ENCODE results near the gene CHRNB1.
"Not testable (repeated sequence)": the region's sequence is repeated elsewhere in the genome, so short reads cannot be mapped to it uniquely, and the experiment has no call there.

The CHRNB1 gene

DNA sequence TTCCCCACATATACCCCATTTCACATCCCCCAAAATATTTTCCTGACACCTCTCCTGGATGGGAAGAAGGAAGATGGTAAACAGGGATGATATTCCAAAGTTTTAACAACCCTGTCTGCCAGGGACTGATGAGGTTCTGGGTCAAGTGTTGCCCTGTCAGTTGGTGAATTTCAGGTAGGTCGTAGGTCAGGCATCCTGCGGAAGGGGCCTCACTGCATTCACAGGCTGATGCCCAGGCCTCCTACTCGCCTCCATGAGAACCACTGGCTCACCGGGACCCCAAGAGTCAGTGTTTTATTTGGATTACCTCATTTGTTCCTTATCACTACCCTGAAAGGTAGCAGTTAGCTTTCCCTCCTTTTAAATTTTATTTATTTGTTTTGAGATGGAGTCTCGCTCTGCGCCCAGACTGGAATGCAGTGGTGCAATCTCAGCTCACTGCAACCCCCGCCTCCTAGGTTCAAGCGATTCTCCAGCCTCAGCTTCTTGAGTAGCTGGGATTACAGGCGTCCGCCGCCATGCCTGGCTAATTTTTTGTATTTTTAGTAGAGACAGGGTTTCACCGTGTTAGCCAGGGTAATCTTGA is 24.0 kb downstream of the CHRNB1 start:
- TF ChIP-seq, protein P1, sequence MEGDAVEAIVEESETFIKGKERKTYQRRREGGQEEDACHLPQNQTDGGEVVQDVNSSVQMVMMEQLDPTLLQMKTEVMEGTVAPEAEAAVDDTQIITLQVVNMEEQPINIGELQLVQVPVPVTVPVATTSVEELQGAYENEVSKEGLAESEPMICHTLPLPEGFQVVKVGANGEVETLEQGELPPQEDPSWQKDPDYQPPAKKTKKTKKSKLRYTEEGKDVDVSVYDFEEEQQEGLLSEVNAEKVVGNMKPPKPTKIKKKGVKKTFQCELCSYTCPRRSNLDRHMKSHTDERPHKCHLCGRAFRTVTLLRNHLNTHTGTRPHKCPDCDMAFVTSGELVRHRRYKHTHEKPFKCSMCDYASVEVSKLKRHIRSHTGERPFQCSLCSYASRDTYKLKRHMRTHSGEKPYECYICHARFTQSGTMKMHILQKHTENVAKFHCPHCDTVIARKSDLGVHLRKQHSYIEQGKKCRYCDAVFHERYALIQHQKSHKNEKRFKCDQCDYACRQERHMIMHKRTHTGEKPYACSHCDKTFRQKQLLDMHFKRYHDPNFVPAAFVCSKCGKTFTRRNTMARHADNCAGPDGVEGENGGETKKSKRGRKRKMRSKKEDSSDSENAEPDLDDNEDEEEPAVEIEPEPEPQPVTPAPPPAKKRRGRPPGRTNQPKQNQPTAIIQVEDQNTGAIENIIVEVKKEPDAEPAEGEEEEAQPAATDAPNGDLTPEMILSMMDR (conservative IDR thresholded peaks at IDR 0.05; ENCODE audit: low read depth, low read length): no peak
- no peak overlapping the region for H3K4me3 ChIP-seq (ENCODE audit: low read length)
- no peak for DNase-seq (ENCODE audit: low read depth)

DNA sequence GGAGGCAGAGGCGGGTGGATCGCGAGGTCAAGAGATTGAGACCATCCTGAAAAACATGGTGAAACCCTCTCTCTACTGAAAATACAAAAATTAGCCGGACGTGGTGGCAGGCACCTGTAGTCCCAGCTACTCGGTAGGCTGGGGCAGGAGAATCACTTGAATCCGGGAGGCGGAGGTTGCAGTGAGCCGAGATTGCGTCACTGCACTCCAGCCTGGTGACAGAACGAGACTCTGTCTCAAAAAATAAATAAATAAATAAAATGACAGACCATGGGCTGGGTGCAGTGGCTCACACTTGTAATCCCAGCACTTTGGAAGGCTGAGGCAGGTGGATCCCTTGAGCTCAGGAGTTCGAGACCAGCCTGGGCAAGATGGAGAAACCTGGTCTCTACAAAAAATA is 25.0 kb downstream of the CHRNB1 start:
- DNase-seq (ENCODE audit: low read depth); H3K4me3 ChIP-seq (ENCODE audit: low read length): not testable (repeated sequence)

DNA sequence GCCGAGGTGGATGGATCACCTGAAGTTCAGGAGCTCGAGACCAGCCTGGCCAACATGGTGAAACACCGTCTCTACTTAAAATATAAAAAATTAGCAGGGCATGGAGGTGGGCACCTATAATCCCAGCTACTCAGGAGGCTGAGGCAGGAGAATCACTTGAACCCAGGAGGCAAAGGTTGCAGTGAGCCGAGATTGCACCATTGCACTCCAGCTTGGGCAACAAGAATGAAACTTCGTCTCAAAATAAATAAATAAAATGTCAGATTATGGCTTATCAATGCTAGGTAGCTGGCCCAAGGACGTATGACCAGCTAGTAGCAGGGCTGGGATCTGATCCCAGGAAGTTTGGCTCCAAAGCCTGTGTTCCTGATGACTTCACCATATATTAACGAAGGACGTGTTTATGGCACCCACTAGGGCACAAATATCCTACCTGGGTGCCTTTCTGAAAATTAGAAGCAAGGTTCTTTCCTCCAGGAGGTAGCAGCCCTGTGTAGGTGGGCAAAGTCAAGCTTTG is 25.7 kb downstream of the CHRNB1 start:
- DNase-seq (ENCODE audit: low read depth); H3K4me3 ChIP-seq (ENCODE audit: low read length): not testable (repeated sequence)

DNA sequence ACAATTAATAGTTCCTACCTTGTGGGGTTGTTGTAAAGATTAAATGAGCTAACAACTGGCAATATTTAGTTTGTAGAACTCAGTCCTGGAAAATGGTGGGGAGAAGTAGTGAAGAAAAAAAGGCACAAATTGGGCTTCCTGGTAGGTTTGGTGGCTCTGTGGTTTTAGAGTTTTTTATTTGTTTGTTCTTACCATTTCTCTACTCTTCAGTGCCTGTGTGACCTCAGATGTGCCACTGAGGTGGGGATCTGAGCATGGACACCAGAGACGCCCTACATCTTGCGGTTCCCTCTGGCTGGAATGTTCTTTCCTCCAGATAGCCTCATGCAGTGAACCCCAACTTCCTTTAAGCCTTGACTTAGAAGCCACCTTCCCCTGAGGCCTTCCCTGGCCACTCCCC is 26.9 kb downstream of the CHRNB1 start:
- no peak for DNase-seq (ENCODE audit: low read depth)
- TF ChIP-seq, protein P1 (conservative IDR thresholded peaks at IDR 0.05; ENCODE audit: low read depth, low read length): no peak
- no peak overlapping the region for H3K4me3 ChIP-seq (ENCODE audit: low read length)

DNA sequence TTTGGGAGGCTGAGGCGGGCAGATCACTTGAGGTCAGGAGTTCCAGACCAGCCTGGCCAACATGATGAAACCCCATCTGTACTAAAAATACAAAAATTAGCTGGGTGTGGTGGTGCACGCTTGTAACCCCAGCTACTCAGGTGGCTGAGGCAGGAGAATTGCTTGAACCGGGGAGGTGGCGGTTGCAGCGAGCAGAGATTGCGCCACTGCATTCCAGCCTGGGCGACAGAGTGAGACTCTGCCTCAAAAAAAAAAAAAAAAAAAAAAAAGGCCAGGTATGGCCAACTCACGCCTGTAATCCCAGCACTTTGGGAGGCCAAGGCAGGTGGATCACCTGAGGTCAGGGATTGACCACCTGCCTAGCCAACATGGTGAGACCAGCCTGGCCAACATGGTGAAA is 29.9 kb downstream of the CHRNB1 start:
- not testable (repeated sequence) for DNase-seq (ENCODE audit: low read depth); H3K4me3 ChIP-seq (ENCODE audit: low read length)

DNA sequence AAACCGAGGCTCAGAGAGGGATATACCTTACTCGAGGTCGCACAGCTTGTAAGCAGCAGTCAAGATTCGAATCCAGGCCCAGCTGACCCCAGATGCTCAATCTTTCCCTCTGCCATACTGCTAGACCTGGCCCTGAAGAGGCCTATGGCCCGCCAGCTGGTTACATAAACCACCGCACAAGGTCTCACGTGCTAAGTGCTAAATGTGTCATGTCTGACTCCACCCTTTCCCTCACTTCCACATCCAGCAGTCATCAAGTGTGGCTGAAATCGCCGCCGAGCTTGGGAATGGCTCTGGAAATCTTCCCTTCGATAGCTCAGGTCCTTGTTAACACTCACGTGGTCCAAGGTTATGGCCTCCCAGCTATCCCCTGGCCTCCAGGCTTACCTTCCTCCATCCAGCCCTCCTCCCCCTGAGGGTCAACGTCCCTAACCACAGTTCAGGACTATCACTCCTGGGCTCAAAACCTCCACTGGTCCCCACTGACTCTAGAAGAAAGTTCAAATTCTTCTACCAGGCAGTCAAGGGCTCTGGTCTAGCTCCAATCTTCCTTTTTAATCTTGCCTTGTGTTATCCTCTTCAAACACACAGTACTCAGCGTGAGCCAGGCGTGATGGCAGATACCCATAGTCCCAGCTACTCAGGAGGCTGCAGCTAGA is 31.0 kb downstream of the CHRNB1 start:
- no peak overlapping the region for H3K4me3 ChIP-seq (ENCODE audit: low read length)
- DNase-seq (ENCODE audit: low read depth): no peak
- TF ChIP-seq, protein P1 (conservative IDR thresholded peaks at IDR 0.05; ENCODE audit: low read depth, low read length): no peak

DNA sequence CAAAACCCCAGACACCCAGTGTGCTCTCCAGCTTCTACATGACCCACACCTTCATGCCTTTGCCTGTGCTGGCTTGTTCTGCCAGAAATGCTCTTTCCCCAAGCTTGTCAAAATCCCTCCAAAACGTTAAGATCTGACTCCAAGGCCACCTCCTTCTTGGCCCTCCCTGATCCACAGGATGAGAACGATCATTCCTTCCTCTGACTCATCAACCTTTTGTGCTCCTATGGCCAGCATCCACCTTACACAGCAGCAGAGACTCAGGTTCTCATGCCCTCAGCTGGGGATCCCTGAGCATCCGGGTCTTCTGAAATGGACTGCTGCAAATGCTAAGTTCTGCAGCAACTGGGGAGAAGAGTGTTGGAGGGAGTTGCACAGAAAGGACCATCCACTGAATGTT is 31.6 kb downstream of the CHRNB1 start:
- TF ChIP-seq, protein P1 (conservative IDR thresholded peaks at IDR 0.05; ENCODE audit: low read depth, low read length): no peak
- H3K4me3 ChIP-seq (ENCODE audit: low read length): no peak overlapping the region
- DNase-seq (ENCODE audit: low read depth): no peak

DNA sequence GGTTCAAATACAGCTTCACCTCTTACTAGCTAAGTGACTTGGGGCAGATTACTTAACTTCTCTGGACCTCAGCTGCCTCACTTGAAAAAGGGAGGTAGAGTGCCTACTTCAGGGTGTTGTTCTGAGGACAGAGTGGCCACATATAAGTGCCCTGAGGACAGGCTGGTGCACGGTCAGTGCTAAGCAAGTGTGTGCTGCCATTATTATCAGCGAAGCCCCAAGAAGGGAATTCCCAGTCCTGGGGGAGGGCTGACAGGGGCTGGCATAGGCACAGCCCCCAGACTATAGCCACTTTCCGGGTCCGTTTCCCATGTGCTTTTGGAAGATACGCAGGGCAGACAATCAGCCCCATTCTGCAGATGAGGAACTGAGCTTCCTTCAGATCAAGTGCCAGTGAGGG is 32.1 kb downstream of the CHRNB1 start:
- no peak for DNase-seq (ENCODE audit: low read depth)
- TF ChIP-seq, protein P1 (conservative IDR thresholded peaks at IDR 0.05; ENCODE audit: low read depth, low read length): no peak
- H3K4me3 ChIP-seq (ENCODE audit: low read length): peak overlapping the region; percentile 62
